ENCODE measurements around the gene TOP2A.
"Not testable (repeated sequence)": the region's sequence is repeated elsewhere in the genome, so short reads cannot be mapped to it uniquely, and the experiment has no call there.

DNA sequence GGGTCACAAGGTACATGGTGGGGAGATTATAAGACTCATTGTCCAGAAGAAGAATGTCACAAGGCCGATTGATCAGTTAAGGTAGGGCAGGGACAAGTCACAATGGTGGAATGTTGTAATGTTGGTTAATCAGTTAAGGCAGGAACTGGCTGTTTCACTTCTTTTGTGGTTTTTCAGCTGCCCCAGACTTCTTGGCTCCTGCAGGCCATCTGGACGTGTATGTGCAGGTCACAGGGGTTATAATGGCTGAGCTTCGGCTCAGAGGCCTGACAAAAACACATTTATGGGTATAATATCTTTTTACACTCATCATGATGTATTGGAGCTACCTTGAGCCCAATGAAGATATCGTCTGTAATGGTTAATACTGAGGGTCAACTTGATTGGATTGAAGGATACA is 45.1 kb downstream of the TOP2A start:
- TF ChIP-seq POLR2AphosphoS5 (IDR thresholded peaks at IDR 0.05; ENCODE audit: insufficient read depth in 1 of 2, low read depth in 1 of 2) = not testable (repeated sequence)
- TF ChIP-seq, protein P1, sequence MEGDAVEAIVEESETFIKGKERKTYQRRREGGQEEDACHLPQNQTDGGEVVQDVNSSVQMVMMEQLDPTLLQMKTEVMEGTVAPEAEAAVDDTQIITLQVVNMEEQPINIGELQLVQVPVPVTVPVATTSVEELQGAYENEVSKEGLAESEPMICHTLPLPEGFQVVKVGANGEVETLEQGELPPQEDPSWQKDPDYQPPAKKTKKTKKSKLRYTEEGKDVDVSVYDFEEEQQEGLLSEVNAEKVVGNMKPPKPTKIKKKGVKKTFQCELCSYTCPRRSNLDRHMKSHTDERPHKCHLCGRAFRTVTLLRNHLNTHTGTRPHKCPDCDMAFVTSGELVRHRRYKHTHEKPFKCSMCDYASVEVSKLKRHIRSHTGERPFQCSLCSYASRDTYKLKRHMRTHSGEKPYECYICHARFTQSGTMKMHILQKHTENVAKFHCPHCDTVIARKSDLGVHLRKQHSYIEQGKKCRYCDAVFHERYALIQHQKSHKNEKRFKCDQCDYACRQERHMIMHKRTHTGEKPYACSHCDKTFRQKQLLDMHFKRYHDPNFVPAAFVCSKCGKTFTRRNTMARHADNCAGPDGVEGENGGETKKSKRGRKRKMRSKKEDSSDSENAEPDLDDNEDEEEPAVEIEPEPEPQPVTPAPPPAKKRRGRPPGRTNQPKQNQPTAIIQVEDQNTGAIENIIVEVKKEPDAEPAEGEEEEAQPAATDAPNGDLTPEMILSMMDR (IDR thresholded peaks at IDR 0.05) = not testable (repeated sequence)

All from vagina (tissue), 2 donors.